GM18858 (cell line): ENCODE data around the gene PROP1.
"Not testable (repeated sequence)": the region's sequence is repeated elsewhere in the genome, so short reads cannot be mapped to it uniquely, and the experiment has no call there.

Experiments
- ATAC-seq: cut with Tn5 transposase; IDR thresholded peaks from one replicate; pipeline ENCODE4 v1.9.1; 2021; ENCODE audit not compliant: unreplicated experiment

PROP1 gene

DNA sequence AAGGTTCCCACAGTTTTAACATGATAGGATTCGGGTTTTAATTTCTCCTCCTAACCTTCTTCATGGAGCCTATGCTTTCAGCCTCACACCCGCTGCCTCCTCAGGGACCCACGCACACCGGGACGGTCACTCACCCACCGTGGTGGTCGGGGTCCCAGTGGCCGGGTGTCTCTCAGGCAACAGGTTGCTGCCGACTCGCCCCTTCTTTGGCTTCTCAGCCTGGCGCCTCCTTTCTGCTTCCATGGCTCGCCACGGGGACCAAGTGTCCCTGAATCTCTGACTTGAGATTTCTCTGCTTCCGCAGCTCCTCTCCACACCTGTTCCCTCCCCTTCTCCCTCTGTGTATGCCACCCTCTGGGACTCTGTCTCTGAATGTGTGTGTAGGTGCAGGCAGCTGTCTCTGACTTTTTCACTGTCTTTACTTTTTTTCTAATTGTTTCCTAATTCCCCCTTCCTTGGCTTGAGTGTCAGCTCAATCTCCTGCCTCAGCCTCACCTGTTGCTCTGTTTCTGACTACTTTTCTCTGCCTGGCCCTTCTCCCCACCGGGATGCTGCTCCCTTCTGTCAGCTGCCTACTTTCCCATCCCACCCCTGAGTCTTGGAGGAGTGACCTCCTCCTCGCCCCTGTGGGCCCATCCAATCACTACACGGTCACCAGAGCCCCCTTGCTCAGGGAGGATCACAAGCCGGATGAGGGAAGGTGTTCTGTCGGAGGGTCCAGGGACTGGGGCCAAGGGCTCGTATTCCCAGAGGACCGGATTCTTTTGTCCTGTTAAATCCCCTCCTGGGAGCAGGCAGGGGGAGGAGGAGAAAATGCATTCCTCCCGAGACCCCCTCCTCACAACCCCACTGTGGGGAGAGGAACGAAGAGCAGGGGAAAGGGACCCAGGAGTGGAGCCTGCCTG, at the start of gene PROP1:
TSS of gene PROP1 (minus strand) at position 552 of the 905 bp plus-strand sequence. CDS start at position 243, 309 bp downstream.
- no peak for ATAC-seq

DNA sequence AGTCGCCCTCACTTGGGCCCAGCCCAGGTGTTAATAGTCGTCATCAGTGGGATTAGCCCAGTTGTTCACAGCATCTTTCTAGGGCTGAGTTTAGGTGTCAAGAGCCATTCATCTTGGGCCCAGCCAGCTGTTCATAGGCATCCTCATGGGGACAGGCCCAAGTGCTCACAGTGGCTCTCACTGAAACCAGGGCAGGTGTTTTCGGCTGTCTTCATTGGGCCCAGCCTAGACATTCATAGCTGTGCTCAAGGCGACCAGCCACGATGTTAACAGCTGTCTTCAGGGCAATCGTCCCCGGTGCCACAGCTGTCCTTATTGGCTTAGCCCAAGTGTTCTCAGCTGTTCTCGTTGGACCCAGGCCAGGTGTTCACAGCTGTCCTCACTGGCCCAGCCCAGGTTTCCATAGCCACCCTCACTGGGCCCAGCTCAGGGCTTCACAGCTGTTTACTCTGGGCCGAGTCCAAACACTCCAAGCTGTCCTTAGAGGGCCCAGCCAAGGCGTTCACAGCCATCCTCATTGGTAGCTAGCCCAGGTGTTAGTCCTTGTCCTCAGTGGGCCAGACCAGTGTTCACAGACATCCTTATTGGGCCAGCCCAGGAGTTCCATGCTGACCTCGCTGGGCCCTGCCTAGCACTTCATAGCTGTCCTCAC, 23.5 kb upstream of the PROP1 start:
- not testable (repeated sequence) for ATAC-seq

DNA sequence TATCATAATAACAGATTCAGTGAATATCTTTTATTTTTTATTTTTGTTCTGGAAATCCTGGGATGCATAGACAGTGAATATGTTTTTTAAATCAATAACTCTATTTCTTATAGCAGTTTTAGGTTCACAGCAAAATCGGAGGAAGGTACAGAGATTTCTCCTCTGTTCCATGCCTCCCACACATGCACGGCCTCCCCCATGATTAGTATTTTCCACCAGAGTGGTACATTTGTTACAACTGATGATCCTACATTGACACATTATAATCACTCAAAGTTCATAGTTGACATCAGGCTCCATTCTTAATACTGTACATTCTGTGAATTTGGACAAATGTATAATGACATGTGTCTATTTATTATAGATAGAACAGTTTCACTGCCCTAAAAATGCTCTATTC, 16.7 kb upstream of the PROP1 start:
- not testable (repeated sequence) for ATAC-seq

DNA sequence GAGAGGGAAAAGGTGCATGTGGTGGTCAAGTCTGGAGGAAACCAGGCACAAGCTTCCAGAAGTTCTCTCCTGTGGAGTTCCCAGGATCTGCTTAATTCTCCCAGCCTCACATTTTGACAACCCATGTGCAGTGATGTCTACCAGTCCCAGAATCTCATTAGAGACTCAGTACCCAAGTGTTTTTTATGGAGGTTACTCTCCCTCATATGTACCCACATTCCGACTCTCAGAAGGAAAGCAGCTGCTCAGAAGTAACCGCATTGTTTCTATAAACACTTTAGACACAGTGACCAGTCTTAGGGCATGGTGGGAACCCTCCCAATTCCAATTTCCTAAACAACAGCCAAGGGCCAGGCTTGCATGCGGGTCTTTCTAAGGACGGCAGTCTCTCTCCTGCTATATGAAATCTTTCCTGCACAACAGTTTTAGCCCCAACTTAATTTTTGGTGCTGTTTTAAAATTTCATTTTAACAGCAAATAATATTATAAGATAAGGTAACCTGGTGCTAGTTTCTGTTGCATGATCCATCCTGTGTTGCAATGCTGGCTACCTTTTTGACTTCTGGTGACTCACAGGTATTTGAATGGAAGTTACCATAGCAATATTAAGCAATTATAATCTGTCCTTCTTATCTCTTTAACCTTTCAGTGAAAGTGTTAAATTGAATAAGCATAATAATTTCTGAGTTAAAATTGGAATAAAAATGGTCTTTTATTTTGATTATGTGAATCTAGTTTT, 15.9 kb upstream of the PROP1 start:
- not testable (repeated sequence) for ATAC-seq

DNA sequence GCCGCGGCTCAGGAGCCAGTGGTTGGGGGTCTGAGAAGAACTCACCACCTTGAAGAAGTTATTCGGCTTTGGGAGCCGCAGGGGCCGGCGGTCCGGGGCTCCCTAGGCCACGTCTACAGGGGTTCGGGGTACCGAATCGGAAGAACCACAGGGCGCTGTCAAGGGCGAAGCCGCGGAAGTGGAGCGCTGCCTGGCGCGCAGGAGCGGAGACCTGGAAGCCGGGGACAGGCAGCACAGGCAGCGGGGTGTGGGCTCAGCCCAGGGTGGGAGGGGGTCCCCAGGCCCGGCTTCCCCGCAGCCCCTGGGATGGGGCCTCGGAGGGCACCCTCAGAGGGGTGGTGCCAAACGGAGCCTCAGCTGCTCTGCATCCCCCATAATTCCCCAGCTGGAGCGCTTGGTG, 11.2 kb upstream of the PROP1 start:
- not testable (repeated sequence) for ATAC-seq

DNA sequence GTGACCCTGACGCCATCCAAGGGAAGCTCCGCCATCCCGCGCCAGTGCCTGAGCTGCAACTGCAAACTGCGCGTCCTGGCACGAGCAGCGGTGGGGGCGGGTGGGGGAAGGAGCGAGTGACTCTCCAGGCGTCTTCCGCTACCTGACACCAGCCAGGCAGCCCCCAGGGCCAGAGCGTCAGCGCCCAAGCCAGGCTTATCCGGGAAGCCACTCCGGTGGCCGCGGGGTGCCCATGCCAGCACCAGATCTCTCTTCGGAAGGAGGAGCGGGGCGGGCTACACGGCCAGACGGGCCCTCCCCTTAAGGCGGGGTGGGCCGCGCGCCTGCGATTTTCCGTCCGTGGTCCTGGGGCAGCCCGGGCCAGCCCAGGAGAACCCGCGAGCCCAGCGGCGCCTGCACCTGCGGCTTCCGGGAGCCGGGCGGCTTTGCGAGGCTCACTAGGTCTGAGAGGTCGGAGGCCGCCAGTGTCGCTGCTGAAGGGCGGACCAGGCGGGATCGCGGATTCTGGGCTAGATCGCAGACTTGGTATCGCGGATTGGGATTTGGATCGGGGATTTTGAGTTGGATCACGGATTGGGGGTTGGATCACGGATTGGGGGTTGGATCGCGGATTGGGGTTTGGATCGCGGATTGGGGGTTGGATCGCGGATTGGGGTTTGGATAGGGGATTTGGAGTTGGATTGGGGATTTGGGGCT, 10.6 kb upstream of the PROP1 start:
- ATAC-seq, result not testable (repeated sequence)

DNA sequence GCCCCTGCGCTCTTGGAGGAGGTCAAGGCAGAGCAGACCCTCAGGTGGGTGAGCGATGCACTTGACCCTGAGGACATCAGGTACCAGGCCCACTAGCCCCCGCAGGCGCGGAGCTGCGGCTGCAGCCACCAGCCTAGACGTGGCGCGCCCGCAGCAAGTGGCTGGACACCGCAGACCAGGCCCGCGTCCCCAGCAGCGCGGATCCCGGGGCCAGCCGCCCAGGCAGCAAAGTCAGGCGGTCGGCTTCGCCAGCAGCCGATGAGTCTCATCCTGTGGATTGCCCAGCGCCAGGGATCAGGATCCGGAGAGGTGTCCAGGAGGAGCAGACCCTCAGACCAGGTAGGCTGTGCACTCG, 10.1 kb upstream of the PROP1 start:
- not testable (repeated sequence) for ATAC-seq

DNA sequence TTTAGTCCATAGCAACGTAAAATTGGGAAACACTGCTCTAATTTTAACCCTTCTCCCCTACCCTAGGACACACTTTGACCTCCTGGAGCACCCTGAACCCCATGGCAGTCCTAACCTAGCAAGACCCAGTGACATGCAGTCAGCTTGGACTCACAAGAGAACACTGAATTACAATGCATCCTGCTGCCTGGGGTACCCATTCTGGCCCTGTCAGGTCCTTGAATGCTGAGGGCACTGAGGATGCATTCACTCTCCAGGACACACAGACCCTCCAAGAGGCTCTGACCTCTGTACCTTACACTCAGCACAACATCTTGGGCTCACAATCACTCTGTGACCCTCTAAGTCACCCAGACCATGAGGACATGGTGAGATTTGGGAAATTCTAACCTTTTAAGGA, 1.8 kb upstream of the PROP1 start:
- no peak for ATAC-seq

DNA sequence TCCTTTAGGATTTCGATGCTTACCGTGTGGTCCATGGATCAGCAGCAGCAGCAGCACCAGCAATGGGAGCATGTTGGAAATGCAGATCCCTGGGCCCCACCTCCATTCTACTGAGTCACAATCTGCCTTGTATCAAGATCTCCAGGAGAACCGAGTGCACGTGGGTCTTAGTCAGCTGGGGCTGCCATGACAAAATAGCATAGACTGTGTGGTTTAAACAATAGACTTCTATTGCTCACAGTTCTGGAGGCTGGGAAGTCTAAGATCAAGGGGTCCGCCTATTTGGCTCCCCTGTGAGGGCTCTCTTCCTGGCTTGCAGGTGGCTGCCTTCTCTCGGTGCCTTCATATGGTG, 1.3 kb upstream of the PROP1 start:
- no peak for ATAC-seq

DNA sequence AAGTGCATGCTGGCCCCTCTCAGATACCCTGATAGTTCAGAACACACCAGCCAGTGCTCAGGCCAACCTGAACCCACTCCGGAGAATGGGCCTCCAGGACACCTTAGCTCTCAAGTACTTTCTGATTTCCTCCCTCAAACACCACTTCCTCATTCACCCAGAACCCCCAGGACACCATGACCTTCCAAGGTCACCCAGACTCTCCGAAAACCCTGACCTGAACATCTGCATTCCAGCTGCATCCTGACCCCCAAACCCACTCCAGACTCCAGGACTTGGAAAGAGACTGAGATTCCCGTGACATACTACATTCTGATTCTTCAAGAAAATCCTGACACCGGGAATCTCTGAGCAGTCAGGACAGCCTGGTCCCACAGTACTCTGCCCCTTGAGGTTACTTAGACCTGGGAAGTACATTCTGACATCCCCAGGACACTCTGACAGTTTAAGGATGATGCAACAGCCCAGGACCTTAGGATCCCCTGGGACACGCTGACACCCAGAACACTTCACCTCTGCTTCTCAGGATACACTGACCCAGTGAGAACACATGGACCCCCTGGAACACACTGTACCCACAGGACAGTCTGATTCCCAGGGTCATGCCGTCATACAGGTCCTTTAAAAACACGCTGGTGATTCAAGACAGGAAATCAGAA, 747 bp upstream of the PROP1 start:
- ATAC-seq, result no peak

DNA sequence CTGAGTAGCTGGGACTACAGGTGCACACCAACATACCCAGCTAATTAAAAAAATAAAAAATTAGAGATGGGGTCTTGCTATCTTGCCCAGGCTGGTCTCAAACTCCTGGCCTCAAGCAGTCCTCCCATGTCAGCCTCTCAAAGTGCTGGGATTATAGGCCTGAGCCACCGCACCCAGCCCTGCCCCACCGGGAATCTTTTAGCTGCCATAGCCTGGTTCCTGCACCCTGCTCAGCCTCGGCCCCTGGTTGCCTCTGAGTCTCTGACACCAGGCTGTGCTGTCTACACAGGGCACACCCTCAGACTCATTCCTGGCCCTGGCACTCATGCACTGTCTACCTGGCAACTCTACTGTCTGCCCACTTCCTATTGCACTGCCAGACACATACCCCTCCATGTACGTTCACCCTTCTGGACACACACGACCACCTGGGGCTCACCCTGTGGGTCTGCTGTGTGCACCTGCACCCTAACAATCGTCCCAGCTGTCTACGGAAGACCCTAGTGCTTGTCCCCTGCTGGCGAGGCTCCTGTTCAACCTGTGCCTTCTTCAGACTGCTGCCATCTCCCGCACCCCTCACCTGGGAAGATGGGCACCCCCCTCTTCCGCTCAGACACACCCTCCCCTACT, 1.4 kb downstream of the PROP1 start:
- ATAC-seq, result no peak

DNA sequence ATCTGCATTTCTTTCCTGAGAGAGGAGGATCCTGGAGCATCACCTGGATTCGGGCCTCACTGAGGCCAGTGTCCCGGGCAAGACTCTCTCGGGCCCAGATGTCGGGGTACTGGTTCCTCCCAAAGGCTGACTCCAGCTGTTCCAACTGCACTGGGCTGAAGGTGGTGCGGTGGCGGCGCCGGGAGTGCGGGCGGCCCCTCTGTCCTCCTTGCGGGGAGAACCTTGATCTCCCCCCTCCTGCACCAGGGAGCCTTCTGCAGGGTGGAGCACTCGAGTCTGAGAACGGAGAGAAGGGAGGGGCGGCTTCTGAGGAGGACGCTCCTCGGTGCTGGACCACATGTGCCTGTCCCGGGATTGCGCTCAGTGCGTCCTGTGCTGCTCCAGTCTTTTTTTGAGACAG, 2.0 kb downstream of the PROP1 start:
- ATAC-seq, result no peak

DNA sequence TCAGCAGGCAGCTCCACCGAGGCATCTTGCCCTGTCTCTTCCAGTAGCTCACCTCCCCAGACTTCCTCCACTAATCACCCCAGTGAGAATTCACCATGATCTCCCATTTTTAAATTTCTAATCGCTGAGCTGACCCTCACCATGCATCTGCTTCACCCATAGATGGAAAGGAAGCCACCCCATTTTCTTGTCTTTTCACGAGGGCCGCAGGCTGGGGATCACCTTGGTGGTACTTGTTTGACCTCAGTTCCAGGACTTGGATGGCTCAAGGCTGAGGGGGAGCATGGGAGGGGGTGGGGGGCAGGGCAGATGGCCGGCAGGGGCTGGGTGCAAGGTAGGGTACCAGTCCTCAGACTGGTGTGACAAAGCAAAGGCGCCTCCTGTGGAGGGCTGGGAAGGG, 3.6 kb downstream of the PROP1 start:
- ATAC-seq, result no peak

DNA sequence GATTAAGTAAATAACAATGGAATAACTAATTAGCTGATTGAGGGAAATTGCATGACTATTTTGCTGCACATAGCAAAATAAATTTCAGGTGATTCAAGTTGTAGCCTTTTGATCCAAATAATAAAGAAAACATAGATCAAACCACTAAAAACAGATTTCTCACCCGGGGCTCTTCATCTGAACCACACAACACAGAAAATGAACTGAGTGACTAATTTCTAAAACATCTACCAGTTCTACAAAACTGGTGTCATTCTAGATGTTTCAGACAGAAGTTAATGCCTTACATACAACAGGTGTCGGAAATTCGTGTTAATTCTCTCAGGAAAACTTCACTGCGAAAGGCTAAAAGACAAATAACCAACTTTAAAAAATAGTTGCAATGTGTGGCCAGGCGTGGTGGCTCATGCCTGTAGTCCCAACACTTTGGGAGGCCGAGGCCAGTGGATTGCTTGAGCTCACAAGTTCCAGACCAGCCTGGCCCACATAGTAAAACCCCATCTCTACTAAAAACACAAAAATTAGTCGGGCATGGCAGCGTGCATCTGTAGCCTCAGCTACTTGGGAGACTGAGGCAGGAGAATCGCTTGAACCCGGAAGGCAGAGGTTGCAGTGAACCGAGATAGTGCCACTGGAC, 6.9 kb downstream of the PROP1 start:
- ATAC-seq, result no peak

DNA sequence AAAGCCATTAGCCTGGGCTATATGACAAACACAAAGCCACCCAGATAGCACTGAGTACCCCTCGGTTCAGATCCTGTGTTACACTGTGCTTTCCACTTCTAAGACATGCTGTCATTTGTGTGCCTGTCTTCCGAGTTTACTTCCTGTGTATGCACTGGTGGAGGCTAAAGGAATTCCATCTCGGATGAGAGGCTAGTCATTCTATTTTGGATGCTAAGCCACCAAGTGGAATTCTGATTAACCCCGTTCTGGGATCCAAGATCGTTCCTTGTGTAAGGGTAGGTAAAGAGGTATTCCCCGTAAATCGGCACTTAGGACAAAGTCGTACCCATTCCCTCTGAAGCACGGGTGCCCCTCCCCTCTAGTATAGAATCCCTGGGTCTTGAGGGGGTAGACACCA, 8.7 kb downstream of the PROP1 start:
- ATAC-seq, result no peak

DNA sequence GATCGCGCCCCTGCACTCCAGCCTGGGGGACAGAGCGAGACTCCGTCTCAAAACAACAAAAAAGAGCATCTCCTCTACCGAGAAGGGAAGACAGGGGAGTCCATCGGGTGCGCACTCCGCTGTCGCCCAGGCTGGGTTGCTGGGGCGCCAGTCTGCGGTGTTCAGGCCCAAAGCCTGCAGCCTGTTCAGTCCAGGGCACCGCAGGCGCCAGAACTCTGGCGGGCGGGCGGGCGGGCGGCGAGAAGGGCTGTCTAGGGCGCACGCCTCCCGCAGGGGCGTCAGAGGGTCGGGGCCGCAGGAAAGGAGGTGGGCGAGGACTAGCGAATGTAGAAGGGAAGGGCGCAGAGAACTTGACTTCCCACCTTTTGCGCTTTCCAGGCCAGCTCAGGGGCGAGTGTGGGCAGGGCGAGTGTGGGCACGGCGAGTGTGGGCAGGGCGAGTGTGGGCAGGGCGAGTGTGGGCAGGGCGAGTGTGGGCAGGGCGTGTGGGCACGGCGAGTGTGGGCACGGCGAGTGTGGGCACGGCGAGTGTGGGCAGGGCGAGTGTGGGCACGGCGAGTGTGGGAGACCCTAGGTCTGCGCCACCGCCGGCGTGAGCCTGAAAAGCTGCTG, 10.5 kb downstream of the PROP1 start:
- no peak for ATAC-seq

DNA sequence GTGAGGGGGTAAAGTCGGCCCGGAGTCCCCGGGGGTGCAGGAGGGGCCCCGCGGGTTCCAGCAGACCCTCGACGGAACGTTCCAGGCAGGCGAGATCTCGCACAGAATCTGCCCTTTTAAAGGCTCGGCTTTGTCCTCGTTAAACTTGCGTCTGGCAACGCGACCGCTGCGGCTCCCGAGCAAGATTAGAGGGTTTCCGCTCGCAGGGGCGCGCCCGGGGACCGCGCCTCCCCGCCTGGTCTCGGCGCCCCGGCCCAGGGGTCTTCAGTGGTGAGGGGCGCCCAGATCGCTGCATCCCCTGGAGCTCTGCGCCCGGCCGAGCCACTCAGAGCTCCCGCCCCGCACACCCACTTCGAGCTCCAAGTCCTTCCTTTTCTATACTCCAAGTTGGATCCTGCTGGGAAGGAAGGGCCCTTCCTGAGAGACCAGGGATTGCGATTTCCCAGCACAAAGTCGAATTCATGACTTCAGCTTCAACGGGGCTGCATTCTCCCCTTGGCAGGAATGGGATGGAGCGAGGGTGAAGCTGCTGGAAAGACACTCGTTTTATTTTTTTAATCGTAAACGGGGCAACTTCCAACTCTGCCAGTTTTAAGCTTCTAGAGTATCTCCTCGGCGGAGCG, 11.3 kb downstream of the PROP1 start:
- no peak for ATAC-seq

DNA sequence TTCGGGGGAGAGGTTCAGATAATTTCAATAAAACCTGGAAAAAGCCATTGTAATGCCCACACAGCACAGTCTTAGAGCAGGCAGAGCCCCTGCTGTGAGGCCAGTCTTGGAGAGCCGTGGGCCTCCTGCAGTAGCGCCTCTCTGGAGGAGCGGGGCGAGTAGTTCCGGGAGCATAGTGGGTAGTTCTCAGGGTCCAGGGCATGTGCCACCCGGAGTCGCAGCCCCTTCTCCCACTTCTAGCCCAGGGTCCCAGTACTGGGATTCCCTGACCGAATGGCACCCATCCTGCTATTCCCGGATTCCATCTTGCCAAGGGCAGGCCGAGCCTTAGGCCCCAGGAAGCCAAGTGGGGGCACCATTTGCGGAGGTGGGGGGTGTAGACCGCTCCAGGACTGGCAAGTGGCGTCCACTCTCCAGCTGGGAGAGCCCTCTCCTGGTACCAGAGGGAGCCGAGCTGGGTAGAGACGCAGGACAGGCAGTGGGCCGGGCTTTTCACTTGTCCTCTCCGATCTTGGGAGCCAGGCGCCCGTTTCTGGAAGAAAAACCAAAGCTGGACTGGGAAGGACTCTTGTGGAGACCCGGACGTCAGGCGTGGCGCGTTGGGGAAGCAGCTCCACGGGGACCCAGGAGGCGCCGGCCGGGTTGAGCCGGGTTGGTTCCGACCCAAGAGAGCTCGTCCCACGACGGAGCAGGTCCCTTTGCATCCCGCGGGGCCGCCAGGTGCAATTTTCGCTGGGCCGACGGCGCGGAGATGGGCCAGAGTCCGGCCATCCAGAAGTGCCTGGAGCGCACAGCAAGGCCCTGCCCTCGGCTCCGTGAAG, 12.1 kb downstream of the PROP1 start:
- no peak for ATAC-seq
